ENCODE measurements around the gene TRIM17.

The TRIM17 gene

GRCh38 chr1:228374711-228375577 is 41.7 kb downstream of the TRIM17 start:
- no peak overlapping the region for H3K27ac ChIP-seq
- TF ChIP-seq CTCF (conservative IDR thresholded peaks at IDR 0.05): no peak

- no peak for TF ChIP-seq CTCF (conservative IDR thresholded peaks at IDR 0.05)
- H3K27ac ChIP-seq: no peak overlapping the region
These were observed 42.7 kb downstream of the TRIM17 start for GRCh38 chr1:228373681-228374571.

GRCh38 chr1:228373004-228373680 is 43.5 kb downstream of the TRIM17 start:
- no peak overlapping the region for H3K27ac ChIP-seq

GRCh38 chr1:228372183-228373003 is 44.3 kb downstream of the TRIM17 start:
- no peak for TF ChIP-seq CTCF (conservative IDR thresholded peaks at IDR 0.05)
- no peak overlapping the region for H3K27ac ChIP-seq

More at GRCh38 chr1:228373004-228373680, 43.5 kb downstream of the TRIM17 start:
- no peak for TF ChIP-seq CTCF (conservative IDR thresholded peaks at IDR 0.05)

GRCh38 chr1:228371741-228372182 is 44.9 kb downstream of the TRIM17 start:
- no peak overlapping the region for H3K27ac ChIP-seq
- TF ChIP-seq CTCF (conservative IDR thresholded peaks at IDR 0.05): no peak

- TF ChIP-seq CTCF (conservative IDR thresholded peaks at IDR 0.05): no peak
- no peak overlapping the region for H3K27ac ChIP-seq
These were observed 45.5 kb downstream of the TRIM17 start for GRCh38 chr1:228370941-228371740.
